ENCODE measurements around the gene AFG1L. TPM values are rescaled to one million over a fixed set of nuclear protein-coding genes. Genes with fewer than 3 reads are reported as not detected.

AFG1L gene
- polyA plus RNA-seq, 4 donors, result 7.6 to 9.8 (median 7.7) TPM

DNA sequence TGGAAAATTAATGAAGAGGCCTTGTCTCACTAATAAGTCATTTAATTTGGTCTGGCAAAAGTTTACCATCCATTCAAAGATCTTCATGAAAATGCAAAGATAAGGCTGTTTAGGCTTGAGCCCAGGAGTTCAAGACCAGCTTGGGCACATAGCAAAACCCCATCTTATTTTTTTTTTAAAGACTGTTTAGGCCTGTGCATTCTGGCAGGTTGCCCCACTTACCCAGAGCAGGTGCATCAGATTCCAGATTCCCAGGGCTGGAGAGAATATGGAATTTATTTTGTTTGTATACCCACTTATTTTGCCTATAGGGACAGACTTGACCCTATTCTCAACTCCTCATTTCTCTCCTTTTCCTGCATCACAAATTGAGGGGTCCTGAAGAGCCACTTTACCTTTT is 271.6 kb downstream of the AFG1L start:
- no peak for DNase-seq (ENCODE audit: low read depth in 4 of 4, low spot score in 3 of 4)

DNA sequence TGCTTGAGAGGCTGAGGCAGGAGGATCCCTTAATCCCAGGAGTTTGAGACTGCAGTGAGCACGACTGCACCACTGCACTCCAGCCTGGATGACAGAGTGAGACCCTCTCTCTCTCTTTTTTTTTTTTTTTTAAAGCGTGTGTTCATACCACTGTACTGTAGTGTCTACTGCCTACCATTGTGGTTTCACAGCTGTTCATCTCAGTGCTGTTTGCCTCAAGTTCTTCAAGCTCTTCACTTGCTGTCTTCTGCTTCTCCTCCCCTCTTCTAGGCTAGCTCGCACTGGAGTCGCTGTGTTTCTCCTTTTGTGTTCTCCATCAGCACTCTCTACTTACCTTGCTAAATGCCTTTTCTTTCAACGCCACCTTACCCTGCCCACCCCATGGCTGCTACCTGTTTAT is 273.2 kb downstream of the AFG1L start:
- DNase-seq (ENCODE audit: low read depth in 4 of 4, low spot score in 3 of 4), result no peak

DNA sequence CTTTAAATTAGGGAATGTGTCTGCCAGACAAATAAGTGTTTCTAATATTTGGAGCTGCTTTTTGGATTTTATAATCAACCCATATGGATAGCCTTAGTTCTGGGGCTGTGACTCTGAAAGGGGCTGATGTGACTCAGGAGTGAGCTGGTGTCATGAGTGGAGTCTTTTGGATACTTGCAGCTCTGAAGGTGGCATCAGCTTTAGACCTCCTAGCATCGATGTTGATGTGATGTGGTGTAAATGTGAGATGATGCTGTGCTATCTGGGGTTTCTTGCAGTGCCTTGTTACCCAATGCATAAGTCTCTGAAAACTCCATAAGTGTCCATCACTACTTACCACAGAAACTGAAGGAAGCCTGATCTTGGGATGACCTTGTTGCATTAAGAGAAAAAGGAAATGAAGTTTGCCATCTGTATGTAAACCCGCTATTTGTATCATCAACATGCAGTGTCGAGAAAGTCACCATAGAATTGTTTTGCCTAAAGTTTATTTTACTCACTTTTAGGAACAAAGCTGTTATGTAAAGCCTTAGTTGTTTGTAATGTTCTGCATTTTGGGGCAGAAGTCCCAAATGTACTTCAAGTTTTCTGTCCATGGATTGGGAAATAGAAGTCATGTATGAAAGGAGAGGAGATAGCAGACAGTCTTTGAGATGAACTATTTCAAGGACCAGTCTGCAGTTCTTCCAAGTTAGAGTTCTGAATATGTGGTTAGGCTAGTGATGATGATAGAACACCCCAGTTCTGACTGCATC is 273.9 kb downstream of the AFG1L start:
- no peak for DNase-seq (ENCODE audit: low read depth in 4 of 4, low spot score in 3 of 4)

DNA sequence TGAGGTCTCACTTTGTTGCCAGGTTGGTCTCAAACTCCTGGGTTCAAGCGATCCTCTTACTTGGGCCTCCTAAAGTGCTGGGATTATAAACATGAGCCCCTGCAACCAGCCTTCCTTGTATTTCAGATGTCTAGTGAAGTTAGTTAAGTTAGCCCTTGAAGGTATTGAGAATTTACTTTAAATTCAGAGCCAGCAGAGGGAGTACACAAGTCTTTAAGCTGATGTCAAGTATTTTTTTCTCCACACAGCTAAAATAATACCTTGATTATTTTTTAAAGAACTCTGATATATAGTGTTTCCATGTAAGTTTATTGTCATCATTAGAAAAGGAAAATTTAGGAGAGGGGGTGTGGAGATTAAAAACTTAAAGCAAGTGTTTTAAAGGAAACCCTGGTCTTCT is 275.7 kb downstream of the AFG1L start:
- DNase-seq (ENCODE audit: low read depth in 4 of 4, low spot score in 3 of 4), result no peak

DNA sequence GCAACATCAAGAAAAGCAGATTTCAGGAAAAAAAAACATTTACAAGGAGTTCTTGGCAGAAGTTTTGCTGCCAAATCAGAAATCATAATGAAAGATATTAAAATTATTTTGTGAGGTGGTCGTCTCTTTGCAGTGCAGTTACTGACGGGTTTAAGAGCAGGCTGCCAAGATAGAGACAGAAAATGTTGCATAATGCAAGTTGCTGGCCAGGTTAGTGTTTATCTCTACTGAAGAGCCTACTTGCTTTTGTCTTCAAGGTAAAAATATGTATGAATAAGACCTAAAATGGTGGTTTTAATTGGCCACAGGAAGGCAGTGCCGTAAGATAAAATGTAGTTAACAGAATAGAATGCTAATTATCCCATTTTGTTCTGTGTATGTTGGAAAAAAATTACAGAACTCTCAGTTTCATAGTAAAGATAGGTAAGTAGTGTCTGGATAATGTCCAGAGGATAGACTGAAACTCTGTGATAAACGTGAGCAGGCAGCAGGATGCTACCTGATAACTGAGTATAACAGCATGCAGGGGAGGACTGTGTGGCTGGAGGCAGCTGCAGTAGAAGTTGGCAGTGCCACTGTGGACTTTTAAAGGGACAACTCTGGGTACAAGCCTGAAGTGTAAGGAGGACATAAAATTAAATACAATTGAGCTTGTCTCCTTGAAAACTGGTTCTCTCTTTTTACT is 279.7 kb downstream of the AFG1L start:
- no peak for DNase-seq (ENCODE audit: low read depth in 4 of 4, low spot score in 3 of 4)

Other genes starting within 250 kb of the AFG1L start
- gene OSTM1, start 220.3 kb upstream of the AFG1L start, polyA plus RNA-seq (ENCODE audit: insufficient read length in 4 of 4), result 10 to 100 TPM; 26.8 to 33.5 (median 32.8) TPM
- under 1 TPM in 1 of 4 donors, not detected in 3; 0.07 TPM for gene NR2E1, start 129.0 kb upstream of the AFG1L start, polyA plus RNA-seq (ENCODE audit: insufficient read length in 4 of 4)
- gene SNX3, start 34.0 kb upstream of the AFG1L start, polyA plus RNA-seq (ENCODE audit: insufficient read length in 4 of 4), result 100 to 1,000 TPM; 238 to 277 (median 270) TPM

All from right renal pelvis (tissue), 4 donors.